Measurements from ENCODE around the gene SRRT. TPM values are rescaled to one million over a fixed set of nuclear protein-coding genes. Genes with fewer than 3 reads are reported as not detected.
A peak's percentile ranks its signal among the peaks of the same experiment; 100 is the strongest.

Gene SRRT
- total and polyA plus RNA-seq, 3 donors from 2014 or later = 255 to 389 (median 291) TPM

- Histone ChIP-seq H3K27me3 (no peaks in the 10 kb centered on the region), H3K4me1 (peaks cover 25% of the 10 kb centered on the region), H3K9me3 (no peaks in the 10 kb centered on the region), H3K27ac (peak overlapping the region; percentile 94 to 98), H3K36me3 (ENCODE audit: low read depth, missing control alignments) (no peaks in the 10 kb centered on the region), H3K4me3 (peak overlapping the region; percentile 78 to 92)
- WGBS, 2 donors = 0 to 37% methylated on average over 2 to 5 of the region's 5 CpGs
- TF ChIP-seq CTCF (IDR thresholded peaks at IDR 0.05) (no peak), POLR2A (IDR thresholded peaks at IDR 0.05) (no peak)
- no peak for DNase-seq
- intact Hi-C loops (cut with DNase I; ENCODE audit: low total_unique reads) = no loop called here
These were observed 8.2 kb upstream of the SRRT start for GRCh38 chr7:100866729-100867039.

- DNase-seq = peak; percentile 93
- intact Hi-C loops (cut with DNase I; ENCODE audit: low total_unique reads) = no loop called here
- Histone ChIP-seq H3K36me3 (ENCODE audit: low read depth, missing control alignments) (no peaks in the 10 kb centered on the region), H3K27ac (peak within 1 kb of the TSS; percentile 94 to 98), H3K27me3 (no peaks in the 10 kb centered on the region), H3K4me1 (peaks cover 25% of the 10 kb centered on the region), H3K9me3 (no peaks in the 10 kb centered on the region), H3K4me3 (peak within 1 kb of the TSS; percentile 78 to 92)
- TF ChIP-seq CTCF (IDR thresholded peaks at IDR 0.05) (no peak), POLR2A (IDR thresholded peaks at IDR 0.05) (no peak)
- WGBS, 2 donors = 15 to 36% methylated on average over 13 to 42 of the region's 42 CpGs
These were observed 7.7 kb upstream of the SRRT start, which contains the start of gene TRIP6 for GRCh38 chr7:100867040-100867775. TSS of gene TRIP6 (plus strand) at chr7:100867387. CDS start at chr7:100867498, 111 bp downstream.

- intact Hi-C loops (cut with DNase I; ENCODE audit: low total_unique reads) = no loop called here
- peak overlapping the region; percentile 78 to 92 for H3K4me3 ChIP-seq
- H3K9me3 ChIP-seq = no peaks in the 10 kb centered on the region
- TF ChIP-seq CTCF (IDR thresholded peaks at IDR 0.05) (no peak), POLR2A (IDR thresholded peaks at IDR 0.05) (no peak)
- H3K27ac ChIP-seq = peak overlapping the region; percentile 94 to 98
- peaks cover 25% of the 10 kb centered on the region for H3K4me1 ChIP-seq
- H3K36me3 ChIP-seq (ENCODE audit: low read depth, missing control alignments) = no peaks in the 10 kb centered on the region
- DNase-seq = no peak
- no peaks in the 10 kb centered on the region for H3K27me3 ChIP-seq
- WGBS, 2 donors = 19 to 43% methylated on average over 14 to 26 of the region's 27 CpGs
These were observed 7.0 kb upstream of the SRRT start for GRCh38 chr7:100867776-100868485.

DNA sequence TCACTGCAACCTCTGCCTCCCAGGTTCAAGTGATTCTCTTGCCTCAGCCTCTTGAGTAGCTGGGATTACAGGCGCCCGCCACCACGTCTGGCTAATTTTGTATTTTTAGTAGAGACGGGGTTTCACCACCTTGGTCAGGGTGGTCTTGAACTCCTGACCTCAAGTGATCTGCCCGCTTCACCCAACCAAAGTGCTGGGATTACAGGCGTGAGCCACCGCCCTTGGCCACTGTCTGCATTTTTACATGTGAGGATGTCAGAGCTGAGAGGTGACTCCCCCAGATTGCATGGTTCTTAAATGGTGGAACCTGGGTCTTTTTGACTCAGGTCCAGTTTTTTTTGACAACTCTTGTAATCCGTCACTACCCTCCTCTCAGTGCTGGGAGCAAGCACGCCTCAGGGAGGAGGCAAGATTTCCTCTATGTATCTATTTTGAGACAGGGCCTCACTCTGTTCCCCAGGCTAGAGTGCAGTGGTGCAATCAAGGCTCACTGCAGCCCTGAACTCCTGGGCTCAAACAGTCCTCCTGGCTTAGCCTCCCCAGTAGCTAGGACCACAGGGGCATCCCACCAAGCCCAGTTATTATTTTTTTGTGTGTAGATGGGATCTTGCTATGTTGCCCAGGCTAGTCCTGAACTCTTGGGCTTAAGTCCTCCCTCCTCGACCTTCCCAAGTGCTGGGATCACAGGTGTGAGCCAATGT lies 1.2 kb upstream of the SRRT start:
- intact Hi-C loops (cut with DNase I; ENCODE audit: low total_unique reads) = no loop called here
- peaks cover 30% of the 10 kb centered on the region for H3K4me1 ChIP-seq
- H3K27ac ChIP-seq = peak overlapping the region; percentile 96
- TF ChIP-seq POLR2A (IDR thresholded peaks at IDR 0.05) = no peak
- no peak for TF ChIP-seq CTCF (IDR thresholded peaks at IDR 0.05)
- WGBS, 2 donors = 64 to 70% methylated on average over 10 of the region's 10 CpGs
- H3K4me3 ChIP-seq = peak overlapping the region in 1 of 2 donors; percentile 99
- no peaks in the 10 kb centered on the region for H3K27me3 ChIP-seq
- H3K36me3 ChIP-seq (ENCODE audit: low read depth, missing control alignments) = no peaks in the 10 kb centered on the region
- no peak for DNase-seq
- no peaks in the 10 kb centered on the region for H3K9me3 ChIP-seq
